ENCODE data around the gene GRID2IP.
"Not testable (repeated sequence)": the region's sequence is repeated elsewhere in the genome, so short reads cannot be mapped to it uniquely, and the experiment has no call there.

The GRID2IP gene

GRCh38 chr7:6487184-6487545 is 64.1 kb downstream of the GRID2IP start:
- no peak for DNase-seq (ENCODE audit: low spot score)

GRCh38 chr7:6486438-6487183 is 64.7 kb downstream of the GRID2IP start:
- no peak for DNase-seq (ENCODE audit: low spot score)

GRCh38 chr7:6482743-6483119 is 68.5 kb downstream of the GRID2IP start:
- no peak for DNase-seq (ENCODE audit: low spot score)

- DNase-seq (ENCODE audit: low spot score) = no peak
These were observed 69.0 kb downstream of the GRID2IP start for GRCh38 chr7:6482307-6482706.

- DNase-seq (ENCODE audit: low spot score) = no peak
These were observed 69.8 kb downstream of the GRID2IP start for GRCh38 chr7:6481445-6481844.

GRCh38 chr7:6480323-6480660 is 71.0 kb downstream of the GRID2IP start:
- no peak for DNase-seq (ENCODE audit: low spot score)

- DNase-seq (ENCODE audit: low spot score) = no peak
These were observed 72.2 kb downstream of the GRID2IP start for GRCh38 chr7:6479067-6479466.

- DNase-seq (ENCODE audit: low spot score) = no peak
These were observed 73.1 kb downstream of the GRID2IP start for GRCh38 chr7:6478186-6478585.

- DNase-seq (ENCODE audit: low spot score) = no peak
These were observed 74.0 kb downstream of the GRID2IP start for GRCh38 chr7:6477318-6477660.

GRCh38 chr7:6476596-6477317 is 74.5 kb downstream of the GRID2IP start:
- DNase-seq (ENCODE audit: low spot score) = no peak

- DNase-seq (ENCODE audit: low spot score) = no peak
These were observed 75.7 kb downstream of the GRID2IP start for GRCh38 chr7:6475433-6476186.

- no peak for DNase-seq (ENCODE audit: low spot score)
These were observed 85.4 kb downstream of the GRID2IP start for GRCh38 chr7:6465862-6466261.

- not testable (repeated sequence) for DNase-seq (ENCODE audit: low spot score)
These were observed 87.7 kb downstream of the GRID2IP start for GRCh38 chr7:6463609-6464008.

- no peak for DNase-seq (ENCODE audit: low spot score)
These were observed 89.2 kb downstream of the GRID2IP start for GRCh38 chr7:6461946-6462550.

- no peak for DNase-seq (ENCODE audit: low spot score)
These were observed 90.2 kb downstream of the GRID2IP start for GRCh38 chr7:6460990-6461584.

- no peak for DNase-seq (ENCODE audit: low spot score)
These were observed 91.0 kb downstream of the GRID2IP start for GRCh38 chr7:6460303-6460702.

GRCh38 chr7:6458676-6459075 is 92.6 kb downstream of the GRID2IP start:
- not testable (repeated sequence) for DNase-seq (ENCODE audit: low spot score)

GRCh38 chr7:6453734-6454133 is 97.5 kb downstream of the GRID2IP start:
- no peak for DNase-seq (ENCODE audit: low spot score)

GRCh38 chr7:6451224-6451705 is 100.0 kb downstream of the GRID2IP start:
- DNase-seq (ENCODE audit: low spot score) = no peak

- not testable (repeated sequence) for DNase-seq (ENCODE audit: low spot score)
These were observed 100.7 kb downstream of the GRID2IP start for GRCh38 chr7:6450591-6450990.

- not testable (repeated sequence) for DNase-seq (ENCODE audit: low spot score)
These were observed 101.4 kb downstream of the GRID2IP start for GRCh38 chr7:6449884-6450283.

GRCh38 chr7:6448943-6449543 is 102.2 kb downstream of the GRID2IP start:
- no peak for DNase-seq (ENCODE audit: low spot score)
